NCI-H345 (cell line): ENCODE results near the gene CCZ1.
"Not testable (repeated sequence)": the region's sequence is repeated elsewhere in the genome, so short reads cannot be mapped to it uniquely, and the experiment has no call there.

Experiments used
- DNase-seq: peaks from one replicate; lab custom pipeline; 2025; lab: John Stamatoyannopoulos, UW

The CCZ1 gene

GRCh38 chr7:5898480-5899224 lies at the start of gene CCZ1:
CCZ1 (plus strand) TSS chr7:5898733; CDS start chr7:5898800, 67 bp downstream.
- peak; percentile 60 for DNase-seq

- no peak for DNase-seq
Observed at GRCh38 chr7:5850944-5851343, 47.6 kb upstream of the CCZ1 start.

DNA sequence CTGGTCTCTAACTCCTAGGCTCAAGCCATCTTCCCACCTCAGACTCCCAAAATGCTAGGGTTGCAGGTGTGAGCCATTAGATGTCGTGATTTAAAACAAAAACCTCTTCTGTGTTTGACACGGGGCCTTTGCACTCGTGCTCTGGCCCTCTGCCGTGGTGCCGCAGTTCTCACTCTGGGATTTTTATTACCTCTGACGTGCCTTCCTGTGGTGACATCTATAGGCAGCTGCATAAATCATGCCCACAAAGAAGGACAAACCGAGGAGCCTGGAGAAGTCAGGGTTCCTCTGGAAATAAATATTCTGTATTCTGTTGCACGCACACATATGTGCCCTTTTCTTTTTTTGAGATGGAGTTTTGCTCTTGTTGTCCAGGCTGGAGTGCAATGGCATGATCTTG lies 43.8 kb upstream of the CCZ1 start:
- no peak for DNase-seq

- not testable (repeated sequence) for DNase-seq
Observed at GRCh38 chr7:5857041-5857575, 41.4 kb upstream of the CCZ1 start.

GRCh38 chr7:5858494-5858893 lies 40.0 kb upstream of the CCZ1 start:
- not testable (repeated sequence) for DNase-seq

- not testable (repeated sequence) for DNase-seq
Observed at GRCh38 chr7:5861281-5861680, 37.3 kb upstream of the CCZ1 start.

DNA sequence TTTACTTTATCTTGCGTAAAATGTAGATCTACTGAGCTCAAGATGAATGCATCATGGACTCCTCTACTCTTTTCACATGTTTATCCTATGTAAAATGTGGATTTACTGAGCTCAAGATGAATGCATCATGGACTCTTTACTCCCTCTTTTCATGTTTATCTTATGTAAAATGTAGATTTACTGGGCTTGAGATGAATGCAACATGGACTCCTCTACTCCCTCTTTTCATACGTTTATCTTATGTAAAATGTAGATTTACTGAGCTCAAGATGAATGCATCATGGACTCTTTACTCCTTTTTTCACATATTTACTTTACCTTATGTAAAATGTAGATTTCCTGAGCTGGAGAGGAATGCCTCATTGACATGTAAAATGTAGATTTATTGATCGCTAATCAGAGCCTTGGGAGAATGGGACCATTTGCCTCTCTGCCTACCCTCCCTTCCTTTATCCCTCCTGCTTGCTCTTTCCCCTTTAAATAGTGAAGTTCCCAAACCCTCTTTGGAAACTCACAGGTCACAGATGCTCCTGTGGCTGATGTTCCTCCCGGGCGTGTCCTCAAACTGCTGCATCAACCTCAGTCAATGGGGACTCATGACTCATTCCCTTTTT lies 35.7 kb upstream of the CCZ1 start:
- not testable (repeated sequence) for DNase-seq

GRCh38 chr7:5865279-5865931 lies 33.1 kb upstream of the CCZ1 start:
- DNase-seq, result not testable (repeated sequence)

GRCh38 chr7:5867060-5867459 lies 31.5 kb upstream of the CCZ1 start:
- DNase-seq, result no peak

DNA sequence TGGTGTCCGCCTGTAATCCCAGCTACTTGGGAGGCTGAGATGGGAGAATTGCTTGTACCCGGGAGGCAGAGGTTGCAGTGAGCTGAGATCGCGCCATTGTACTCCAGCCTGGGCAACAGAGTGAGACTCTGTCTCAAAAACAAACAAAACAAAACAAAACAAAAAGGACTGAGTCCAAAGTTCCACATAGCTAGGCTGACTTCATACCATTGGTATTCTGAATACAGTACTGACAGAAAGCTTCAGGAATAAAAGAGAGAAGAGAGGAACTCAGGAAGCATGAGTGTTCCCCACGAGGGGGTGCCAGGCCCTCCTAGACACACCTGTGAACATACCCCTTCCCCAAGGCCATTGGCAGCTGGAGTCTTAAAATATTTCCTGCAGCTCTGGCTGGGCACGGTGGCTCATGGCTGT lies 29.6 kb upstream of the CCZ1 start:
- not testable (repeated sequence) for DNase-seq

DNA sequence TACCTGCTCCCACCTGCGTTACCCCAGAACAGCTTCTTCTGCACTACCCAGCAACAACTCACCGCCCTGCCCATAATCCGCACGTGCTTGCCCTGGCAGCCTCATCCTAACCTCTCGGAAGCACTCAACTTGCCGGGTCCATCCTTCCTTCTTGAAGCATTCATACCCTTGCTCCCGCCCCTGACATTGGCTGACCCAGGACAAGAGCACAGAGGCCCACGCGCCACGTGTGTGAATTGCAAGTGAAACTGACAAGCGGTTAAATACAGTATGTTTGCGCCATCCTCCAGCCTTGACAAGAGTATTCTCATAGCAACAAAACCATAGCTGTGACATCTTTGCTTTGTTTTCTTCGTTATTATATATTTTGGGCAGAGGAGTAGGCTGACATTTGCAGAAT lies 28.8 kb upstream of the CCZ1 start:
- DNase-seq, result no peak

DNA sequence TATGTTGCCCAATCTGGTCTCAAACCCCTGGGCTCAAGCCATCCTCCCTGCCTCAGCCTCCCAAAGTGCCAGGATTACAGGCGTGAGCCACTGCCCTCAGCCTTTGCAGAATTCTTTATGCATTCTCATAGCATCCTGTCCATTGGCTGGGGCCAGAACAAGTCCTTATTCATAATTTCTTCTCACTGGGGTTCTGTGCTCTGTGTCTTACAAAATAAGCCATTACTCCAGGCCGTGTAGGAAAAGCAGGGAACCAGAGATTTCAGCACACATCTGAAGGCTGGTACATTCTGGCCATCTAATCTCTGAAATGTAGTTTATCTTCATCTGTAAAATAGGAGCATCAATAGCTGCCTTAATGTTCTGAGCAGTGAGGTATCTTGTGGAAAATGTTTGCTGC lies 28.2 kb upstream of the CCZ1 start:
- DNase-seq, result no peak

DNA sequence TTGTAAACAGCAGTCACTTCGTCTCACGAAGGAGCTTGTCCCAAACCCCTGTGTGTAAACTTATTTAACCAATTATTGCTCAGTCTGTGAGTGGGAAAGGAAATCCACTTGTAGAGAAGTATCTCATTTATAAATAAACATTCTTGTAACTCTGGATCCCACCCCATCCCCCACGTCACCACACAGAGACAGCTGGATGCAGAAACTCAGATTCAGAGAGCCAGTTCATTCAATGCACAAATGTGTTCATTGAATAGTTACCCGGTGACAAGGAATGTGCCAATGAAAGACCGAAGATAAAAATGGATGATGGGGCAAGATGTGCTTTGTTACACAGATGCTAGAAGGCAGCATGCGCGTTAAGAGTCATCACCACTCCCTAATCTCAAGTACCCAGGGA lies 26.2 kb upstream of the CCZ1 start:
- DNase-seq, result no peak

DNA sequence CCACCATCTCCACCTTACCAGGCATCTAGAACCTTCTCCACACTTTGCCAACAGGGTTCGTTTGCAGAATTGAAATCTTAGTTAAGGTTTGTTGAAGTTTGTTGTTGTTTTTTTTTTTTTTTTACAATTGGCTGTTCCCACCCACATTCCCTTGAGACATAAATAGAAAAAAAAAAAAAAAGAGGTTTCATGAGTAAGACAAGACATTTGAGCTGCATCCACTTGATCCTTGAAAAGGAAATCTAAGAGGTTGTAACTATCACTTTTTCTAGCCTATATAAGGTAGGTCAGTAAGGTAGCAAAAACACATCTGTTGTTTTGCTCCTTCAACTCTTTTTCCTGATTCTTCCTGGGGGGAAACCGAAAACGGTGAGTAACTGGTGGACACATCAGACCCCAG lies 18.9 kb upstream of the CCZ1 start:
- not testable (repeated sequence) for DNase-seq

- DNase-seq, result not testable (repeated sequence)
Observed at GRCh38 chr7:5880106-5880505, 18.4 kb upstream of the CCZ1 start.

DNA sequence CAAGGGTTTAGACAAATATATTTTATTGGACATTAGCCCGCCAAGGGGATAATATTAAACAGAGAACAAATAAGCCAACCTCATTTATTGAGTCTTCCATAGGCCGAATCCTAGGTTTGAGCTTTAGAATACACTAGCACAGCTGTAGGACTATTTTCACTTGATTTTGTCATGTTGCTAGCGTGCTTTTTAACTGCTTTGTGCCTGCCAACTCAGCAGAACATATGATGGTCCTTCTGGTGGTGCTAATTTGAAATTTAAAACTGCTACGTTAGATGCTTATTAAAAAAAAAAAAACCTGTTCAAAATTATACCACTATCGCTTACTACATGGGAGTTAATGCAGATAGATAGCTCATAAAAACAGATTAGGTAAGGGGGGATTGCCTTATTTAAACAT lies 14.1 kb upstream of the CCZ1 start:
- DNase-seq, result not testable (repeated sequence)

DNA sequence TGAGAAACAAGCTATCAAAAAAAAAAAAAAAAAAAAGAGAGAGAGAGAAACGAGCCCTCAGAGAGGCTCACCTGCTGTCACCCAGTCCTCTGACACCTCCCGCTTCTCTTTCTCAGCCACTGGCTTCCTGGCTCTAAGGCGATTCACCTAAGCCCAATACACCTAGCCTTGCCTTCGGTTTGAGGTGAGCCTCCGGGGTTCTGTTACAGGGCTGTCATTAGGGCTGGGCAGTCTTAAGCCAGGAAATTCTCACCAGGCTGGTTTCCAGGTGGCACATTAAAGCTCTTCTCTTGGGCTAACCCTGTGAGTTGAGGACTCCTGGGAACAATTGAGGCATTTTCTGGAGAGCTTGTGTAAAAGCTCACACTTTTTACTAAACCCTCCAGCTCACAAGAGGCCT lies 10.5 kb upstream of the CCZ1 start:
- not testable (repeated sequence) for DNase-seq

DNA sequence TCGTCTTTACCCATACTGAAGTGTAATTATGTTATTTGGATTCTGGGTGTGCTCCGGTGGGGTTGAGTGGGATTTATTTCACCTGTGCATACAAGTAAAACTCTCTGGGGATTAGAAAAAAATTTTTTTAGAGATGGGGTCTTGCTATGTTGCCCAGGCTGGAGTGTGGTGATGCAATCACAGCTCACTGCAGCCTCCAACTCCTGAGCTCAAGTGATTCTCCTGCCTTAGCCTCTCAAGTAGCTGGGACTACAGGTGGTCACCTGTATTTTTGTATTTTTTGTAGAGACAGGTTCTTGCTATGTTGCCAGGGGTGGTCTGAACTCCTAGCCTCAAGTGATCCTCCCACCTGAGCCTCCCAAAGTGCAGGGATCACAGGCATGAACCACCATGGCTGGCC lies 8.3 kb upstream of the CCZ1 start:
- DNase-seq, result not testable (repeated sequence)

- DNase-seq, result no peak
Observed at GRCh38 chr7:5892498-5892897, 6.0 kb upstream of the CCZ1 start.

DNA sequence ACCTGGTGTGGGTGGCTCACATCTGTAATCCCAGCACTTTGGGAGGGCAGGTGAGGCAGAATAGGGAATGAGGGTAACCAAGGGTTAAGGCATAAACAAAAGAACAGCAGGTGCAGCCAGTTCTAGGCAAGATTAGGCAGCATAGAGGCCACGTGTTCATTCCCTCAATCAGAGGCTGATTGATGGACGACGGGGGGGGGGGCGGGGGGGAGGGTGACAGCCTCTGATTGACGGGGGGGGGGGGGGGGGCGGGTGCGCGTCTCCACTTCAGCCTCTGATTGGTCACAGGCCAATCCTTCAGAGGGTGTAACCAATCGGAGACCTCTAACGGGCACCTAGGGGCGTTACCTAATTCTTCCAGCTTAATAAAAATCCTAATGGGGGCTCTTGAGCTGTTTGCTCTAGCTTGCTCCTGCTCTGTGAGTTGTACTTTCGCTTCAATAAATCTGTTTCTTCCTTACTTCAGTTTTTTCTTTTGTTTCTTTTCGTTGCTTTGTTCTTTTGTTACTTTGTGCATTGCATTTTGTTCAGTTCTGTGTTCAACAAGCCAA lies 1.1 kb upstream of the CCZ1 start:
- DNase-seq, result peak; percentile 54

GRCh38 chr7:5903002-5903401 lies 4.5 kb downstream of the CCZ1 start:
- not testable (repeated sequence) for DNase-seq

GRCh38 chr7:5904726-5905125 lies 6.2 kb downstream of the CCZ1 start:
- DNase-seq, result not testable (repeated sequence)

DNA sequence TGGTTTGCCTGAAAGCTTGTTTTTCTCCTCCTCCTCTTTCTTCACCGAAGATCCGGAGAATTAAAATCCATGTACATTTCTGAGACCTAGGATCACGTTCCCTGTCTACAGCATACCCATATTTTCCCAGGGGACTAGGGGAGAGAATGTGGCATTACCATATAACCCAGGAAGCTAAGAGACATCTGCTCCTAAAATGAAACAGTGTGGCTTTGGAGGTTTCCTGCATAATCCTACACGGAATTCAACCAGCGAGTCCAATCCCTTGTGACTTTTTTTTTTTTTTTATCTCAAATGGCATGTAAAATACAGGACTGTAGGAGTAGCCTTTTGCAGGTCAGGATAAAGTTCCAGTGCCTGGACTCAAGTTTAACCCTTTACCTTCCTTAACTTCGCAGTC lies 10.3 kb downstream of the CCZ1 start:
- DNase-seq, result not testable (repeated sequence)
